HEK293 (cell line): ENCODE results near the gene IDH3B.

Experiments
- CTCF ChIP-seq: fragments of 450-650 bp; formaldehyde crosslinking; IDR thresholded peaks from 2 replicates; pipeline ENCODE4 v1.5.1; 2016; ENCODE audit warnings: missing biosample characterization, missing genetic modification characterization
- PATZ1 ChIP-seq: fragments of 450-650 bp; formaldehyde crosslinking; IDR thresholded peaks from 2 replicates; pipeline ENCODE4 v1.5.1; 2016; ENCODE audit warnings: missing biosample characterization, missing genetic modification characterization
- ZBTB7A ChIP-seq: fragments of 450-650 bp; formaldehyde crosslinking; IDR thresholded peaks from 2 replicates; pipeline ENCODE4 v1.5.1; 2016; ENCODE audit warnings: low read depth, missing biosample characterization, missing genetic modification characterization
- ZBTB8A ChIP-seq: fragments of 450-650 bp; formaldehyde crosslinking; IDR thresholded peaks from 2 replicates; pipeline ENCODE4 v1.5.1; 2016; ENCODE audit warnings: missing biosample characterization, missing genetic modification characterization
- ZNF792 ChIP-seq: fragments of 450-650 bp; formaldehyde crosslinking; IDR thresholded peaks from 2 replicates; pipeline ENCODE4 v1.5.1; 2016; ENCODE audit warnings: missing biosample characterization, missing genetic modification characterization

- TF ChIP-seq ZNF792, result no peak
- TF ChIP-seq CTCF (tag by site-specific recombination), result no peak
- TF ChIP-seq PATZ1 (tag by site-specific recombination), result no peak
- no peak for TF ChIP-seq ZBTB8A (tag by site-specific recombination)
- TF ChIP-seq ZBTB7A (tag by site-specific recombination), result no peak
Observed at GRCh38 chr20:2612073-2612472, 51.9 kb downstream of the IDH3B start.
